Stimulated activated CD4-positive, alpha-beta T cell treated with anti-CD3 and anti-CD28 coated beads, Interleukin-12 subunit alpha, Interleukin-12 subunit beta, amount 100 ng/mL, for 24 hours (primary cell): ENCODE results near the gene ANGPTL8.

Experiments used
- DNase-seq, 2 experiments: peaks; one replicate each; pipeline ENCODE4 v3.0.0-alpha.2; 2020; ENCODE audit warnings: low read depth in 2 of 2

The ANGPTL8 gene

DNA sequence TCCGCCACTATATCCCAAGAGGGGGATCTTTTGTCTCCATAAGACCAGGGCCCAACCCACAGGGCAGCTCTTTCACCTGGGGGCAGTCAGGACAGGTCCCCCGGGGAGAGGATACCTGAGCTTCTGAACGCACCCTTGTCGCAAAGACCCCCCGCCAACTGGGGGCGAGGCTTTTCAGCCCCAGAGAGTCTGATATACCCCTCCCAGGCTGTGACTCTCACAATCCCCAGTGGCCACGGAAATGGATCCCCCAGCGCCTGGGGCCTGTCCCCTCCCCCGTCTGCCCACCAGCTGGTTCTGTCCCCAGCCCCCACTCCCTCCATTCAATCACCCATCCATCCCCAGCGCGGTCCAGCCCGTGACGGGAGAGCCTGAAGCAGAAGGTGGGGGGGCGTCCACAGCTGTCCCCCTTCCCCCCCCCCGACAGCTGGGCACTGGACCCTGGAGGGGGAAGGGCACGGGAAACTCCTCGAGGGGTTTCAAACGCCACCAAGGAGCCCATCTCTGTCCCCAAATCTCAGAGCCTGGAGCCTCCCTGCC, 22.1 kb downstream of the ANGPTL8 start:
- DNase-seq = no peak

DNA sequence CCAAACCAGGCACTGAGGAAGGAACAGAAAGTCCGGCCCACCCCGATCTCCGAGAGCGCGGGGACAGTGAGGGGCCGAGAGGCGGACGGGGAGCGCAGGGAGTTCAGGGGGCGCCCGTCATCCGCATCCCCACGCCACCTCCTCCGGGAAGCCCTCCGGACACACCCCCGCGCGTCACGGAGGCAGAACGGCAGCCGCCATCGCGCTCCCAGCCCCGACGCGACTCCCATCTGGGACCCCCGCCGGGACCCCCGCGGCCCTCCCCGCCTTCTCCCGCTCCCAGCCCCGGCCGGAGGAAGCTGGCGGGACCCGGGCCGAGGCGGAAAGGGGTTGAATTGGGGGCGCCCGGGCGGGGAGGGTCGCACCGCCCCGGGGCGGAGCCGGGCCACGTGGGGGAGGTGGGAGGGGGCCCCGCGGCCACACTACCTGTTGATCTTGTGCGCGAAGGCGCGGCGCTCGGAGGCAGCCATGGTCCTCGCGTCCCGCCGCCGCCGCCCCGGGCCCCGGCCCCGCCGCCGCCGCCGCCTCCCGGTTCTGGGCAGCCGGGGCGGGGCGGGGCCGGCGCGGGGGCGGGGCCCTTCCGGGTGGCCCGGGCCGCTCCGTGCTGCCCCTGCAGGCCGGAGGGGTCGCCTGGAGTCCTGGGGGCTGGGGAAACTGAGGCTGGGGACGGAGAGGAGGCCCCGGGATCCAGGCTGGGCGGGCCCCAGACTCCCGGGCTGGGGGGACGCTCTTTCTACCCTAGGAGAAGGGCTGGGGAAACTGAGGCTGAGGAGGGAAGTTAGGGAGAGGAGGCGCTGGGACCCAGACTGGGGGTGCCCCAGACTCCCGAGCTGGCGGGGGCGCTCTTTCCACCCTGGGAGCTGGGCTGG, 22.8 kb downstream of the ANGPTL8 start, which contains the start of gene DOCK6:
TSS of gene DOCK6 (minus strand) at position 554 of the 869 bp plus-strand sequence. CDS start at position 470, 84 bp downstream.
- peak in 1 of 2 experiments; percentile 14 for DNase-seq

DNA sequence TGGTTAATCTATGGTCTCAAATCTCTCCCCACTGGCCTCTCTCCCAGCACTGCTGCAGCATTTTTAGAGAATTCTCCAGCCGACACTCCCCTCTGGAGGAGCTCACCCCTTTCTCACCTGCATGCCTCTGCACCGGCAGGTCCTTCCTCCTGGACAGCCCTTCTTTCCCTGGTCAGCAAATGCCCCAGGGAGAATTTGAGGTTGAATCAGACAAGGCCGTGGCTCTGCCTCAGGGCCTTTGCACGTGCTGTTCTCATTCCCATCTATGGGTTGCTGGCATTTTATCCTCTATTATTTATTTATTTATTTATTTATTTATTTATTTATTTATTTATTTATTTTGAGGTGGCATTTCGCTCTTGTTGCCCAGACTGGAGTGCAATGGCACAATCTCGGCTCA, 24.3 kb downstream of the ANGPTL8 start:
- DNase-seq = no peak

DNA sequence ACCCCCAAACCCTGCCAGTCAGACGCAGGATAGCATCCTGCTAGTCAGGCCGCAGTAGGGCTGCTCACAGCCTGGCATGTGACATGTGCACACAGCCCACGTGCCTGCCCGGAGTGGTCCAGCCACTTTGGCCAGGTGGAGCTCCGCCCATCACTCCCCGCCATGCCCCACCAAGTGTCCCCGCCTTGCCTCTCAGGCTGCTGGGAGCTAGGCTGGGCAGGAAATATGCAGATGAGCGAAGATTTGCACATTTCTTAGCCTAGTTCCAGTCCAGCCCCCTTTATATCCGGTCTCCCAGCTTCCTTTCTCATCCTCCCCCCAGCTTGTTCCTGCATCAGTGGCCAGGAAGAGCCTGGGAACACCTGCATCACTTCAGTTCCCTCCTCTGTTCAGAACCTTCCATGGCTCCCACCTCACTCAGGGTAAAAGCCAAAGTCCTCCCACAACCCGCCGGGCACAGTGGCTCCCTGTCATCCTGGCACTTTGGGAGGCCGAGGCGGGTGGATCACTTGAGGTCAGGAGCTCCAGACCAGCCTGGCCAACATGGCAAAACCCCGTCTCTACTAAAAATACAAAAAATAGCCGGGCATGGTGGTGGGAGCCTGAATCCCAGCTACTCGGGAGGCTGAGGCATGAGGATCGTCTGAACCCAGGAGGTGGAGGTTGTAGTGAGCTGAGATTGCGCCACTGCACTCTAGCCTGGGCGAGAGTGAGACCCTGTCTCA, 25.2 kb downstream of the ANGPTL8 start:
- no peak for DNase-seq

DNA sequence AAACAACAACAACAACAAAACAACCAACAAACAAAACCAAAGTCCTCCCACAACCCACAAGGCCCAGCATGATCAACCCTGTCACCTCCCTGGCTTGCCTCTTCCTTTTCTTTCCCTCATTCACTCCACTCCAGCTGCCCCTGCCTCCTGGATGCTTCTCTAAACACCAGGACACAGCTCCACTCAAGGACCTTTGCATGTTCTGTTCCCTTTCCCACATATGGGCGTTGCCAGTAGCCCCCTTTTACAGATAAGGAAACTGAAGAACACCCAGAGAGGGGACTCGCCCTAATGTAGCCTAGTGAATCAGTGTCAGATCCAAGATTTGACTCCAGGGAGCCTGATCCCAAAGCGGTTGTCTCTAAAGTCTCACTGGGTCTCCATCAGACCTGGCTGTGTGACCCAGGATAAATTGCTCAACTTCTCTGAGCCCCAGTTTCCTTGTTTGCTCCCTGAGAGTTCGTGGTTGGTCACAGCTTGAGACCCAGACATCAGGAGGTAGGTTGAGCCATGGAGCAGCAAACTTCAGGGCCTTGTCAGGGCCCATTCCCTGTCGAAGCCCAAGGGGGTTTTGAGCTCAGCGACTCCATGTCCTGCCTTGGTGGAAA, 25.9 kb downstream of the ANGPTL8 start:
- DNase-seq = no peak

DNA sequence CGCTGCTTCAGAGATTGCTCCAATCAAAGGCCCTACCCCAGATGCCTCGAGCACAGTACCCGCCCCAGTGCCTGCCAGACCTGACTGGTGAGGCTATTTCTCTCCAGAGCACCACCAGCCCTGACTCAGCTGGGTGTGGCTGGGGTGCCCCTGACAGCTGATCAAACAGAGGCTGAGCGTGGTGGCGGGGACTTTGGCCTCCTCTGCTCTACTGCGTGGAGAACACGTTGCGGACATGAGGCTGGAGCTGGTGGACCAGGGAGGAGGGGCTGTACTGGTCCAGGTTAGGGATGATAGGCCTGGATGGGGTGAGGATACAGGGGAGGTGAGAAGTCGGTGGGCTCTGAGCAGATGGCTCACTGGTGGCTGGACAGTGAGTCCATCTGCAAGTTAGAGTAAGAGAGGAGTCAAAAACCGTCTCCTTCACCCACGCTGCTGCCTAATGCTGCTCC, 26.4 kb downstream of the ANGPTL8 start:
- no peak for DNase-seq

DNA sequence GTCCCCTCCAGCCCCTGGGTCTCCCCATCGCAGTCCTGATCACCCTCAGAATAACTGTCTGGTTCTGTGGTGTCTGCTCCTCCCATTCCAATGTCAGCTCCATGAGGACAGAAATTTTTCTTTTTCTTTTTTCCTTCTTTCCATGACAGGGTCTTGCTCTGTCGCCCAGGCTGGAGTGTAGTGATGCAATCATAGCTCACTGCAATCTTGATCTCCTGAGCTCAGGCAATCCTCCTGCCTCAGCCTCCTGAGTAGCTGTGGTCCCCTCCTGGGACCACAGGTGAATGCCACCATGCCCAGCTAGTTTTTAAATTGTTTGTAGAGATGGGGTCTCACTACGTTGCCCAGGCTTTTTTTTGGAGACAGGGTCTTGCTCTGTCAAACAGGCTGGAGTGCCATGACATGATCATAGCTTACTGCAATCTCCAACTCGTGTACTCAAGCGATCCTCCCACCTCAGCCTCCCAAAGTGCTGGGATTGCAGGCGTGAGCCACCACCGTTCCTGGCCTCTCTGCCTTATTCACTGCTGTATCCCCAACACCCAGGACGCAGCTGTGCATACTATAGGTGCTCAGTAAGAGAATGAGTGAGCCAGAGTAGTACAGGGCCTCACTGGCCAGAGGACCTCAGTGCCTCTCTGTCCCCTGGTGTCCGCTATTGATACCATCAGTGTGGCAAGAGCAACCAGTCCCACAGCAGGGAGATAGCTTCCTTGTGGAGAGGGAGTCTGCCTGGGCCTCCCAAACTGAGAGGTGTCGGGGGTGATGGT, 28.1 kb downstream of the ANGPTL8 start:
- DNase-seq = no peak

DNA sequence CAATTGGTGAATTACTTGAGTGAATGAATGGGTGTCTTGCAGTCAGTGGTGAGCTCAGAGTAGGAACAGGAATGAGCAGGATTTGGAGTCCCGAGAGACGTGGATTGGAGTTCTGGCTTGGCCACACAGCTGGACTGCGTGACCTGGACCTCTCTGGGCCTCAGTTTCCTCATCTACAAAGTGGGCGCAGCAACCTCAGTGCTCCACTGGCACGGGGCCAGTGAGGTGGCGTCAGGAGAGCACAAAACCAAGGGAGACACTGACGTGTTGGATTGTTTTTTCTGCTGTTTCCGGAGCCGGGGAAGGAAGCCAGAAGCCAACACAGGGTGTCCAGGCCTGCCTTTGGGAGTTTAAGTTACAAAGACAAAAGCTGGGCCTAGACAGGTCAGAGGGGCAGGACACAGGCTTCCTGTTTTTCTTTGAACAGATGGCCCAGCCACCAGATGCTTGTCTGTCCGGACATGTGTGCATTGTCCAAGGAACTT, 29.4 kb downstream of the ANGPTL8 start:
- DNase-seq = no peak

DNA sequence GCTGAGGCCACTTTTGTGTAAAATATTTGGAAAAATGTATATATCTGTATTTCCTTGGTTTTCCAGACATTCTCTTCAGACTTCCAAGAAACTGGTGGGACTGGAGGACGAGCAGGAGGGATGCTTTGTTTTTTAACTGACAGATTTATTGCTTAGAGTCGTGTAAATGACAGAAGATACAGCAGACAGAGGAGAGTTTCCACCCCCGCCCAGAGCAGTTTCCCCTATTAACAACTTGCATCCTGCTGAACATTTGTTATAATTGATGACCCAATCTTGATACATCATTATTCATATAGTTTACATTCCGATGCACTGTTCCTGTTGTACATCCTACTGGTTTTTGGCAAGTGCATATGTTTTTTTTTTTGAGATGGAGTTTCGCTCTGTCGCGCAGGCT, 30.0 kb downstream of the ANGPTL8 start:
- DNase-seq = no peak

DNA sequence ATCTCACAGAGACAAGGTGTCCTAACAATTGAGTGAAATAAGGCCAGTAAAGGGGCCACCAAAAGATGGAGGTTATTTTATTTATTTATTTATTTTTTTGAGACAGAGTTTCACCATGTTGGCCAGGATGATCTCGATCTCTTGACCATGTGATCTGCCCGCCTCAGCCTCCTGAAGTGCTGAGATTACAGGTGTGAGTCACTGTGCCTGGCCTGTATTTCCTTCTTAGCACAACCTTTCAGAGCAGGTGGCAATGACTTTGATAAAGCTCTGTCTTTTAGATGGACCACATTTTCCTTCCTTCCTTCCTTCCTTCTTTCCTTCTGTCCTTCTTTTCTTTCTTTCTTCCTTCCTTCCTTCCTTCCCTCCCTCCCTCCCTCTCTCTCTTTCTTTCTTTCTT, 33.9 kb downstream of the ANGPTL8 start:
- no peak for DNase-seq

DNA sequence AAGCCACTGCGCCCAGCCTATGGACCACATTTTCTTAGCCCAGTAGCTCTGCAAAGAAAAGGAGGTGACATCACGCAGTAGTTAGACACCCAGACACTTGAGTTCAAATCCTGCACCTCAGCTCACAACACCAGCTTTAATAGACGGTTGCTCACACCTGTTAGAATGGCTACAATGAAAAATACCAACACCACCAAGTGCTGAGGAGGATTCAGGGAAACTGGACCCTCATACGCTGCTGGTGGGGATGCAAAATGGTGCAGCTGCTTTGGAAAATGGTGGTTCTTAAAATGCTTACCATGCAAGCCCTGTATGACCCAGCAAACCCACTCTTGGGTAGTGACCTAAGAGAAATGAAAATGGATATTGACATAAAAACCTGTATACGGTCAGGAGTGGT, 34.6 kb downstream of the ANGPTL8 start:
- DNase-seq = no peak

DNA sequence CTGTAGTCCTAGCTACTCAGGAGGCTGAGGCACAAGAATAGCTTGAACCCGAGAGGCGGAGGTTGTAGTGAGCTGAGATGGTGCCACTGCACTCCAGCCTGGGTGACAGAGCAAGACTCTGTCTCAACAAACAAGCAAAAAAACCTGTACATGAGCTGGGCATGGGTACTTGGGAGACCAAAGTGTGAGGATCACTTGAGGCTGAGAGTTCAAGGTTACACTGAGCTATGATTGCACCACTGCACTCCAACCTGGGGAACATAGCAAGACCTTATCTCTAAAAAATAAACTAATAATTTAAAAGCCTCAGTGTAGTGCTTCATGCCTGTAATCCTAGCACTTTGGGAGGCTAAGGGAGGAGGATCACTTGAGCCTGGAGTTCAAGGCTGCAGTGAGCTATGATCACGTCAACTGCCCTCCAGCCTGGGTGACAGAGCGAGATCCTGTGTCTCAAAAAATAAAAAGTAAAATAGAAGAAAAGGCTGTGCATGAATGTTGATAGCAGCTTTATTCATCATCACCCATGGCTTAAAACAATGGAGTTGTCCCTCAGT, 35.2 kb downstream of the ANGPTL8 start:
- DNase-seq = no peak

DNA sequence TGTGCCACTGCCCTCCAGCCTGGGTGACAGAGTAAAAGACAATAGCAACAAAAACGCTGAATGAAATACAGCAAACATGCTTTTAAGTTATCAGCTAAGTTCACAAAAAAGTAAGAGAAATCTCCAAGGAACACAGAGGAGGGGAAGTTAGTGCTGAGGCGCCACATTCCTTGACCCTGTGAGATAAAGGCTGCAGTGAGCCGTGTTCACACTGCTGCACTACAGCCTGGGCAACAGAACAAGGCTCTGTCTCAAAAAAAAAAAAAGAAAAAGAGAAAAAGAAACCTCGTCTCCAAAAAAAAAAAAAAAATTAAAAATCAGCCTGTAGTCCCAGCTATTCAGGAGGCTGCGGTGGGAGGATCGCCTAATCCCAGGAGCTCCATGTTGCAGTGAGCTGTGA, 39.3 kb downstream of the ANGPTL8 start:
- no peak for DNase-seq

DNA sequence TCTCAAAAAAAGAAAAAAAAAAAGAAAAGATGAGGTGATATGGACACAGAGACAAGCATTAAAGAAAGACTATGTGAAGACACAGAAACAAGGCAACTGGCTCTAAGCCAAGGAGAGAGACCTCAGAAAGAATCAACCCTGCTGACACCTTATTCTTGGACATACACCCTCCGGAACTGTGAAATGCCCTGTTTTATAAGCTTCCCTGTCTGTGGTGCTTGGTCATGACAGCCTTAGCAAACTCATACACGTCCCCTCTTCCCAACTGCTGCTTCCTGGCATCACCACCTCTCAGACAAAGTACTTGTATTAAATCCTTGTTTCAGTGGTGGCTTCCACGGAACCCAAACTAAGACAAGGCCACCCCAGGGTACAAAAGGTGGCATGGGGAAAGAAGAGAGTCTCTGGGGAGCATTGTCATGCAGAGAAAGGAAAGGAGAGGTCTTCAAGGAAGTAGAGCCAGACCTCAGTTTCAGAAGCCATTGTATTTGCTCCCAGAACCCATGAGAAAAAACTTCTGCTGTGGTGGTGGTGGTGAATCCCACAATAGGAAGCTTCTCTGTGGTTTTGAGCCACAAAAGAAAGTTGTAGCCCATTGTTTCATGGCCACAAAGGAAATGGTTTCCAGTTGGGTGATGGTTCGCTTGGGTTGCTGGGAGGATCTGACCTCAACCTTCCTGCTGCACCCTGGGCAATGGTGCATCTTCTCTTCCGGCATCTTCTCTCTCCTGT, 40.3 kb downstream of the ANGPTL8 start:
- DNase-seq = peak in 1 of 2 experiments; percentile 14

DNA sequence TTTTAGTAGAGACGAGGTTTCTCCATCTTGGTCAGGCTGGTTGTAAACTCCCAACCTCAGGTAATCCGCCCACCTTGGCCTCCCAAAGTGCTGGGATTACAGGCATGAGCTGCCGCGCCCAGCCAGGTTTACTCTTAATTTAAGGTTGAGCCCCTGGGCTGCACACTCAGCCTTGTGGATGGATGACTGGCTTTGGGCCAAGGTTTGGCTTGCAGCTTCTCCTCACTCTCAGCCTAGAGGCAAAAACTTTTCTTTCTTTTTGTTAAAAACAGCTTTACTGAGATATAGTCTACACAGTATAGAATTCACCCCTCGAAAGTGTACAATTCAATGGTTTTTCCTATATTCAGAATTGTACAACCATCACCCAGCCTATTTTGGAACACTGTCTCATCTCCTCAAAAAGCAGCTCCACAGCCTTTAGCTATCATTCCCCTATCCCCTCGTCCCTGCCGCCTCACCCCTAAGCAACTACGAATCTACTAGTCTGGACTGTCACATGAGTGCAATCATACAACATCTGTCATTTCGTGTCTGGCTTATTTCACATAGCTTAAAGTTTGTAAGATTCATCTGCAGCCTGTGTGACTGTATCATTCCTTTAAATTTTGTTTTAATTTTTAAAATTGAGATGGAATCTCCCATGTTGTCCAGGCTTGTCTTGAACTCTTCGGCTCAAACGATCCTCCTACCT, 42.1 kb downstream of the ANGPTL8 start:
- DNase-seq = no peak

DNA sequence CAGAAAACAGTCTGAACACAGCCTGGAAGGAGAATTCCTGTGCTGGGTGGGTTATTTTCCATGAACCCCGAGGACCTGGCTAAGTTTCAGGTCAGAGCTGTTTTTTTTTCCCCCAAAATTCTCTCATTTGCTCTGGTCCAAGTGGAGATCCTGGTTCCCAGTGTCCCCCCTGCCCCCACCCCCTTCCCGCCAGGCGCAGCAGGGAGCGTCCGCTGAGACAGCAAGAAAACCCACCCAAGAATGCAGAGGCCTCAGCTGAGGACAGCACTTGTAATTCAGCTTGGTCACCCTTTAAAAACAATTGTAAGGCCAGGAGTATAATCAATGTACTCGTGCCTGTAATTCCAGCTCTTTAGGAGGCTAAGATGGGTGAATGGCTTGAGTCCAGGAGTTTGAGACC, 45.1 kb downstream of the ANGPTL8 start:
- DNase-seq = no peak

DNA sequence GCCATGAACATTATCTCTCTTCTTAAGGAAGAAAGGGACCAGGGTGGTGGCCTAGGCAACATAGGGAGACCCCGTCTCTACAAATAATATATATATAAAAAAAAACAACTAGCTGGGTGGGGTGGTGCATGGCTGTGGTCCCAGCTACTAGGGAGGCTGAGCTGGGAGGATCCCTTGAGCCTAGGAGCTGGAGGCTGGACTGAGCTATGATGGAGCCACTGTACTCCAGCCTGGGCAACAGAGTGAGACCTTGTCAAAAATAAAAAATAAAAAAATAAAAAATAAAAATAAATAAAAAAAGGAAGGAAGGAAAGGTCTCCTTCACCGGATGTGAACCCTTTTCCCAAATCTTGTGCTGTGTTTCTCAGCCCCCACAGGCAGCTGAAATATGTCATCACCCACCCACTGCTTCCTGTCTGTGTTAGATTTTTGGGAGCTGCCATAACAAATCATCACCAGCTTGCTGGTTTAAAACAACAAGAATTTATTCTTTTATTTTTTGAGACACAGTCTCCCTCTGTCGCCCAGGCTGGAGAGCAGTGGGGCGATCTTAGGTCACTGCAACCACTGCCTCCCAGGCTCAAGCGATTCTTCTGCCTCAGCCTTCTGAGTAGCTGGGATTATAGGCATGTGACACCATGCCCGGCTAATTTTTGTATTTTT, 47.0 kb downstream of the ANGPTL8 start:
- no peak for DNase-seq

DNA sequence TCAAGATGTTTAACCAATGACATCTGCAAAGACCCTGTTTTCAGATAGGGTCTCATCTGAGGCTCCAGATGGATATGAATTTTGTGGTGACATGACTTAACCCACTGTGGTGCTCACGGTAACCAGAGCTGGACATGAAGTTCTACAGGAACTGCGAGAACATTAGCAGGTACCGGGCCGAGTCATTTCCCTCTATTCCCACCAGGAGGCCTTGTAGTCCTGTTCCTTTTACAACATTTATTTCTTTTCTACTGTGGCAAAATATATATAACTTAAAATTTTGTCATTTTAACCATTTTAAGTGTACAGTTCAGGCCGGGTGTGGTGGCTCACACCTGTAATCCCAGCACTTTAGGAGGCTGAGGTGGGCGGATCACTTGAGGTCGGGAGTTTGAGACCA, 48.9 kb downstream of the ANGPTL8 start:
- DNase-seq = no peak

DNA sequence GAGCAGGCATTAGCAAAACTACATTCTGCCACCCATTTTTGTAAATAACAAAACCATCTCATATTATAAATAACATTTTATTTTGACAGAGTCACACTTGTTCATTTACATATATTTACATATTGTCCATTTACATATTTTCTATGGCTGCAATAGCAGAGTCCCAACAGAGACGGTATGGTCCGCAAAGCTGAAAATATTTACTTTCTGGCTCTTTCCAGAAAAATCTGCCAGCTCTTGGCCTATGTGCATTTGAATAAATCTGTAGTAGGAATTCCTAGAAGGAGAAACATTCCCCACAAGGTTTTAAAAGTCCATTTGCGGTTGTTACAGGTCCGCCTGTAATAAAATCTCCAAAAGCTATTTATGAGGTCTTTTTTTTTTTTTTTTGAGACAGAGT, 50.8 kb downstream of the ANGPTL8 start:
- DNase-seq = no peak
